Astrocyte (in vitro differentiated cells and primary cell): ENCODE results near the gene RPP25L.

Experiments
- EZH2 ChIP-seq: IDR thresholded peaks from 2 replicates; pipeline ENCODE4 v1.6.1; 2012; ENCODE audit warnings: mild to moderate bottlenecking, low read length, inconsistent platforms; ENCODE audit not compliant: insufficient read depth
- TF ChIP-seq, protein P1 (sequence below): IDR thresholded peaks from 2 replicates; pipeline ENCODE4 v1.5.1; 2011; ENCODE audit warnings: low read depth, mild to moderate bottlenecking, inconsistent platforms, low read length, moderate library complexity; ENCODE audit not compliant: insufficient read depth

GRCh38 chr9:34582787-34583186, 29.1 kb downstream of the RPP25L start:
- TF ChIP-seq, protein P1, sequence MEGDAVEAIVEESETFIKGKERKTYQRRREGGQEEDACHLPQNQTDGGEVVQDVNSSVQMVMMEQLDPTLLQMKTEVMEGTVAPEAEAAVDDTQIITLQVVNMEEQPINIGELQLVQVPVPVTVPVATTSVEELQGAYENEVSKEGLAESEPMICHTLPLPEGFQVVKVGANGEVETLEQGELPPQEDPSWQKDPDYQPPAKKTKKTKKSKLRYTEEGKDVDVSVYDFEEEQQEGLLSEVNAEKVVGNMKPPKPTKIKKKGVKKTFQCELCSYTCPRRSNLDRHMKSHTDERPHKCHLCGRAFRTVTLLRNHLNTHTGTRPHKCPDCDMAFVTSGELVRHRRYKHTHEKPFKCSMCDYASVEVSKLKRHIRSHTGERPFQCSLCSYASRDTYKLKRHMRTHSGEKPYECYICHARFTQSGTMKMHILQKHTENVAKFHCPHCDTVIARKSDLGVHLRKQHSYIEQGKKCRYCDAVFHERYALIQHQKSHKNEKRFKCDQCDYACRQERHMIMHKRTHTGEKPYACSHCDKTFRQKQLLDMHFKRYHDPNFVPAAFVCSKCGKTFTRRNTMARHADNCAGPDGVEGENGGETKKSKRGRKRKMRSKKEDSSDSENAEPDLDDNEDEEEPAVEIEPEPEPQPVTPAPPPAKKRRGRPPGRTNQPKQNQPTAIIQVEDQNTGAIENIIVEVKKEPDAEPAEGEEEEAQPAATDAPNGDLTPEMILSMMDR, result no peak
- no peak for TF ChIP-seq EZH2
